GM12878 (cell line): Measurements from ENCODE around the gene NEAT1. TPM values are rescaled to one million over a fixed set of nuclear protein-coding genes. Genes with fewer than 3 reads are reported as not detected.
A peak's percentile ranks its signal among the peaks of the same experiment; 100 is the strongest.

Experiments
- ATF7 ChIP-seq: fragments of 450-650 bp; IDR thresholded peaks from 2 replicates; pipeline ENCODE4 v1.6.1; 2016; ENCODE audit warnings: low read depth, mild to moderate bottlenecking
- BCL11A ChIP-seq: IDR thresholded peaks from 2 replicates; pipeline ENCODE4 v1.6.1; 2011; ENCODE audit warnings: low read depth, low read length
- CHD4 ChIP-seq: fragments of 200-600 bp; sonication (generic); IDR thresholded peaks from 2 replicates; pipeline ENCODE4 v1.6.1; 2016; ENCODE audit warnings: mild to moderate bottlenecking
- FOS ChIP-seq: IDR thresholded peaks from 3 replicates; pipeline ENCODE4 v1.6.1; 2011; ENCODE audit warnings: borderline replicate concordance; ENCODE audit not compliant: insufficient read length; ENCODE audit errors: extremely low read depth
- LARP7 ChIP-seq: fragments of 450-650 bp; IDR thresholded peaks from 2 replicates; pipeline ENCODE4 v1.6.1; 2017; ENCODE audit warnings: mild to moderate bottlenecking
- RELA ChIP-seq: fragments of 450-650 bp; IDR thresholded peaks from 2 replicates; pipeline ENCODE4 v1.8.0; 2014; ENCODE audit warnings: borderline replicate concordance; ENCODE audit not compliant: partially characterized antibody
- SKIL ChIP-seq: fragments of 450-650 bp; IDR thresholded peaks from 2 replicates; pipeline ENCODE4 v1.6.1; 2017; ENCODE audit warnings: mild to moderate bottlenecking, low read depth, inconsistent platforms; ENCODE audit not compliant: poor library complexity, severe bottlenecking
- ZBTB11 ChIP-seq: fragments of 450-650 bp; formaldehyde crosslinking; IDR thresholded peaks from 2 replicates; pipeline ENCODE4 v1.5.0; 2022; ENCODE audit warnings: mild to moderate bottlenecking, missing genetic modification characterization
- ZBTB33 ChIP-seq: fragments of 450-650 bp; IDR thresholded peaks from 2 replicates; pipeline ENCODE4 v1.6.1; 2017; ENCODE audit warnings: mild to moderate bottlenecking
- ZNF207 ChIP-seq: fragments of 450-650 bp; IDR thresholded peaks from 2 replicates; pipeline ENCODE4 v1.6.1; 2014; ENCODE audit warnings: antibody characterized with exemption, mild to moderate bottlenecking, borderline replicate concordance
- ZNF384 ChIP-seq: IDR thresholded peaks from 2 replicates; pipeline ENCODE4 v1.6.1; 2012; ENCODE audit warnings: low read depth, mild to moderate bottlenecking, low read length, improper control_type of control experiment, borderline replicate concordance
- polyA plus RNA-seq, 11 experiments: library from polyadenylated mRNA; depleted of rRNA in 4 of 11; unstranded in 6 of 11; stranded (reverse) in 5 of 11; fragments of >200 nt; fragmentation: Nextera tagmentation in 4 of 11; fragmentation: Illumina TruSeq in 1 of 11; extraction: Ambion mirVana in 4 of 11; extraction: Trizol in 1 of 11; gene quantifications; 1 replicate in 1 of 11; 2 replicates in 10 of 11; pipeline versions ENCODE4 v1.2.1 to v1.2.3, GENCODE V29; 2011 to 2016; ENCODE audit warnings: inconsistent platforms in 2 of 11, missing spikeins in 2 of 11, low read depth in 1 of 11
- total RNA-seq, 4 experiments: library from RNA; depleted of rRNA in 3 of 4; stranded (reverse); fragments of >200 nt in 3 of 4; fragmentation: Illumina TruSeq in 1 of 4; extraction: Trizol in 1 of 4; gene quantifications; 2 replicates each; pipeline versions ENCODE4 v1.2.1 to v1.2.3, GENCODE V29; 2013 to 2021
- TF ChIP-seq, protein P1 (sequence below): fragments of 450-650 bp; IDR thresholded peaks from 2 replicates; pipeline ENCODE4 v1.6.1; 2017; ENCODE audit warnings: mild to moderate bottlenecking, moderate library complexity
- TF ChIP-seq, protein P2 (sequence below): fragments of 450-650 bp; IDR thresholded peaks from 2 replicates; pipeline ENCODE4 v1.6.1; 2016; ENCODE audit warnings: mild to moderate bottlenecking

NEAT1 gene
- total and polyA plus RNA-seq, 10 of the 15 experiments (the other 5 are each of a cell fraction or from before 2014, with no cell fraction given) = 13.6 to 328 (median 69.4) TPM

DNA sequence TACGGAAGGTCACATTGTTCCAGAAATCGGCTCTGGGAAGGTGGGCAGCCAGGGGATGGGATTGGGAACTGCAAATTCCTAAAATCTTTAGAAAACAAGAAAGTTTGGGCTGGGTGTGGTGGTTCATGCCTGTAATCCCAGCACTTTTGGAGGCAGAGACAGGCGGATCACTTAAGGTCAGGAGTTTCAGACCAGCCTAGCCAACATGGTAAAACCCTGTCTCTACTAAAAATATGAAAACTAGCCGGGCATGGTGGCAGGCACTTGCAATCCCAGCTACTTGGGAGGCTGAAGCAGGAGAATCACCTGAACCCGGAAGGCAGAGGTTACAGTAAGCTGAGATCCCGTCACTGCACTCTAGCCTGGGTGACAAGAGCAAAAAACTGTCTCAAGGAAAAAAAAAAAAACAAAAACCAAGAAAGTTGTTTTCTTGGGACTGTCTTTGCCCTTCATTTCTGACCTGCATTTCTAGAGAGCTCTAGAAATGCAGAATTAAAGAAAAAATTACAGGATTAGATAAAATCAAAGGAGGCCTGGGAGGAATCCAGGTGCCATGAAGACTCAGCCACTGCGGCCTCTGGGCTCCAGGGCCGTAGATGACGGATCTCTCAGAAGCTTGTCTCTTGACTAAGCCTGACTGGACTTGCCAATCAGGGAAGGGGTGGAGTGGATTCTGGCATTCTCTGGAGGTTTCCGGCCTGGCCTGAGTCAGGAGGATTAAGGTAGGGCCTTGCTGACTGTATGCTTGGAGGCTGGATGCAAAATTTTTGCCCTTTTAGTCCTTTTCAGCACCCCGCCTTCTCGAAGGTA is 71.0 kb downstream of the NEAT1 start (continued):
- TF ChIP-seq LARP7 = no peak
- TF ChIP-seq, protein P1, sequence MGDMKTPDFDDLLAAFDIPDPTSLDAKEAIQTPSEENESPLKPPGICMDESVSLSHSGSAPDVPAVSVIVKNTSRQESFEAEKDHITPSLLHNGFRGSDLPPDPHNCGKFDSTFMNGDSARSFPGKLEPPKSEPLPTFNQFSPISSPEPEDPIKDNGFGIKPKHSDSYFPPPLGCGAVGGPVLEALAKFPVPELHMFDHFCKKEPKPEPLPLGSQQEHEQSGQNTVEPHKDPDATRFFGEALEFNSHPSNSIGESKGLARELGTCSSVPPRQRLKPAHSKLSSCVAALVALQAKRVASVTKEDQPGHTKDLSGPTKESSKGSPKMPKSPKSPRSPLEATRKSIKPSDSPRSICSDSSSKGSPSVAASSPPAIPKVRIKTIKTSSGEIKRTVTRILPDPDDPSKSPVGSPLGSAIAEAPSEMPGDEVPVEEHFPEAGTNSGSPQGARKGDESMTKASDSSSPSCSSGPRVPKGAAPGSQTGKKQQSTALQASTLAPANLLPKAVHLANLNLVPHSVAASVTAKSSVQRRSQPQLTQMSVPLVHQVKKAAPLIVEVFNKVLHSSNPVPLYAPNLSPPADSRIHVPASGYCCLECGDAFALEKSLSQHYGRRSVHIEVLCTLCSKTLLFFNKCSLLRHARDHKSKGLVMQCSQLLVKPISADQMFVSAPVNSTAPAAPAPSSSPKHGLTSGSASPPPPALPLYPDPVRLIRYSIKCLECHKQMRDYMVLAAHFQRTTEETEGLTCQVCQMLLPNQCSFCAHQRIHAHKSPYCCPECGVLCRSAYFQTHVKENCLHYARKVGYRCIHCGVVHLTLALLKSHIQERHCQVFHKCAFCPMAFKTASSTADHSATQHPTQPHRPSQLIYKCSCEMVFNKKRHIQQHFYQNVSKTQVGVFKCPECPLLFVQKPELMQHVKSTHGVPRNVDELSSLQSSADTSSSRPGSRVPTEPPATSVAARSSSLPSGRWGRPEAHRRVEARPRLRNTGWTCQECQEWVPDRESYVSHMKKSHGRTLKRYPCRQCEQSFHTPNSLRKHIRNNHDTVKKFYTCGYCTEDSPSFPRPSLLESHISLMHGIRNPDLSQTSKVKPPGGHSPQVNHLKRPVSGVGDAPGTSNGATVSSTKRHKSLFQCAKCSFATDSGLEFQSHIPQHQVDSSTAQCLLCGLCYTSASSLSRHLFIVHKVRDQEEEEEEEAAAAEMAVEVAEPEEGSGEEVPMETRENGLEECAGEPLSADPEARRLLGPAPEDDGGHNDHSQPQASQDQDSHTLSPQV = no peak
- TF ChIP-seq ZNF207 = 0 out of 2 replicates have a peak, but pooled peaks have one; percentile 13
- TF ChIP-seq ATF7 = no peak
- TF ChIP-seq ZNF384 = no peak
- TF ChIP-seq RELA = no peak
- no peak for TF ChIP-seq BCL11A
- TF ChIP-seq, protein P2, sequence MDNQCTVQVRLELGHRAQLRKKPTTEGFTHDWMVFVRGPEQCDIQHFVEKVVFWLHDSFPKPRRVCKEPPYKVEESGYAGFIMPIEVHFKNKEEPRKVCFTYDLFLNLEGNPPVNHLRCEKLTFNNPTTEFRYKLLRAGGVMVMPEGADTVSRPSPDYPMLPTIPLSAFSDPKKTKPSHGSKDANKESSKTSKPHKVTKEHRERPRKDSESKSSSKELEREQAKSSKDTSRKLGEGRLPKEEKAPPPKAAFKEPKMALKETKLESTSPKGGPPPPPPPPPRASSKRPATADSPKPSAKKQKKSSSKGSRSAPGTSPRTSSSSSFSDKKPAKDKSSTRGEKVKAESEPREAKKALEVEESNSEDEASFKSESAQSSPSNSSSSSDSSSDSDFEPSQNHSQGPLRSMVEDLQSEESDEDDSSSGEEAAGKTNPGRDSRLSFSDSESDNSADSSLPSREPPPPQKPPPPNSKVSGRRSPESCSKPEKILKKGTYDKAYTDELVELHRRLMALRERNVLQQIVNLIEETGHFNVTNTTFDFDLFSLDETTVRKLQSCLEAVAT = peak; percentile 75
- no peak for TF ChIP-seq ZBTB33
- no peak for TF ChIP-seq FOS
- no peak for TF ChIP-seq CHD4
- no peak for TF ChIP-seq SKIL
- TF ChIP-seq ZBTB11 (CRISPR knock-in tag) = no peak
- TF ChIP-seq, all 136 proteins: peak for 15
